Measurements from ENCODE around the gene EMX2. TPM values are rescaled to one million over a fixed set of nuclear protein-coding genes. Genes with fewer than 3 reads are reported as not detected.

EMX2 gene
- total RNA-seq, 1 donor: 1.4 TPM

- no peaks in the 10 kb centered on the region for H3K36me3 ChIP-seq (ENCODE audit: insufficient read depth, low read length)
- H2AFZ ChIP-seq (ENCODE audit: low read length): peak overlapping the region; percentile 59
- H3K9me3 ChIP-seq (ENCODE audit: low read depth, low read length): no peaks in the 10 kb centered on the region
- H3K27ac ChIP-seq (ENCODE audit: low read depth, low read length): no peak overlapping the region
- H3K4me3 ChIP-seq (ENCODE audit: insufficient read depth, low read length): peak overlapping the region; percentile 66
- H3K4me1 ChIP-seq (ENCODE audit: insufficient read depth, low read length): no peaks in the 10 kb centered on the region
- H3K79me2 ChIP-seq (ENCODE audit: insufficient read depth, low read length): no peaks in the 10 kb centered on the region
- peak; percentile 97 for DNase-seq (ENCODE audit: insufficient read length, low spot score, missing footprints)
- TF ChIP-seq CTCF (IDR thresholded peaks at IDR 0.05; ENCODE audit: extremely low read depth, low read depth, low read length): no peak
- peaks cover 81% of the 10 kb centered on the region for H3K27me3 ChIP-seq (ENCODE audit: insufficient read depth, low read length)
- peak overlapping the region; percentile 72 for H3K4me2 ChIP-seq (ENCODE audit: insufficient read depth, low read length)
- no peaks in the 10 kb centered on the region for H4K20me1 ChIP-seq (ENCODE audit: insufficient read depth, low read length)
These were observed 439 bp upstream of the EMX2 start for GRCh38 chr10:117541909-117542705.

- no peaks in the 10 kb centered on the region for H3K9me3 ChIP-seq (ENCODE audit: low read depth, low read length)
- no peak for TF ChIP-seq CTCF (IDR thresholded peaks at IDR 0.05; ENCODE audit: extremely low read depth, low read depth, low read length)
- H3K4me1 ChIP-seq (ENCODE audit: insufficient read depth, low read length): no peaks in the 10 kb centered on the region
- no peaks in the 10 kb centered on the region for H3K36me3 ChIP-seq (ENCODE audit: insufficient read depth, low read length)
- H4K20me1 ChIP-seq (ENCODE audit: insufficient read depth, low read length): no peaks in the 10 kb centered on the region
- peak; percentile 69 for DNase-seq (ENCODE audit: insufficient read length, low spot score, missing footprints)
- H3K4me3 ChIP-seq (ENCODE audit: insufficient read depth, low read length): peak overlapping the region; percentile 68
- no peak overlapping the region for H3K27ac ChIP-seq (ENCODE audit: low read depth, low read length)
- no peaks in the 10 kb centered on the region for H3K79me2 ChIP-seq (ENCODE audit: insufficient read depth, low read length)
- H3K4me2 ChIP-seq (ENCODE audit: insufficient read depth, low read length): peak overlapping the region; percentile 59
- H3K27me3 ChIP-seq (ENCODE audit: insufficient read depth, low read length): peaks cover 86% of the 10 kb centered on the region
- peak overlapping the region; percentile 59 for H2AFZ ChIP-seq (ENCODE audit: low read length)
These were observed 868 bp downstream of the EMX2 start for GRCh38 chr10:117543225-117544003.

- no peak for TF ChIP-seq CTCF (IDR thresholded peaks at IDR 0.05; ENCODE audit: extremely low read depth, low read depth, low read length)
- Histone ChIP-seq H3K9me3 (ENCODE audit: low read depth, low read length) (no peaks in the 10 kb centered on the region), H3K27ac (ENCODE audit: low read depth, low read length) (no peak overlapping the region), H3K4me1 (ENCODE audit: insufficient read depth, low read length) (no peaks in the 10 kb centered on the region), H4K20me1 (ENCODE audit: insufficient read depth, low read length) (no peaks in the 10 kb centered on the region), H3K79me2 (ENCODE audit: insufficient read depth, low read length) (no peaks in the 10 kb centered on the region), H3K27me3 (ENCODE audit: insufficient read depth, low read length) (peaks cover 79% of the 10 kb centered on the region), H3K4me2 (ENCODE audit: insufficient read depth, low read length) (peak overlapping the region; percentile 59), H3K4me3 (ENCODE audit: insufficient read depth, low read length) (peak overlapping the region; percentile 68), H2AFZ (ENCODE audit: low read length) (peak overlapping the region; percentile 59), H3K36me3 (ENCODE audit: insufficient read depth, low read length) (no peaks in the 10 kb centered on the region)
- DNase-seq (ENCODE audit: insufficient read length, low spot score, missing footprints): peak; percentile 90
These were observed 1.6 kb downstream of the EMX2 start for GRCh38 chr10:117544004-117544701.

Data from osteoblast (primary cell).